SK-N-SH (cell line): ENCODE results near the gene TANC1. TPM values are rescaled to one million over a fixed set of nuclear protein-coding genes. Genes with fewer than 3 reads are reported as not detected.

ENCODE experiments used
- CTCF ChIA-PET: fragments of 300-600, 350-600 bp; formaldehyde crosslinking; extraction: SDS; loops from one replicate; lab custom pipeline; 2021; lab: Yijun Ruan, JAX
- POLR2A ChIA-PET: fragments of 350-600 bp; sonication (Branson Sonifier 250); formaldehyde crosslinking; extraction: SDS; loops from one replicate; lab custom pipeline; 2020; ENCODE audit warnings: antibody characterized with exemption, inconsistent platforms; lab: Yijun Ruan, JAX
- DNase-seq: peaks from one replicate; pipeline ENCODE4 v3.0.0; 2012
- H2AFZ ChIP-seq: fragments of 200-600 bp; sonication (generic); 2 replicates; pipeline ENCODE4 v1.8.1; 2016; ENCODE audit warnings: antibody characterized with exemption, mild to moderate bottlenecking, low read depth
- H3F3A ChIP-seq: fragments of 200-600 bp; sonication (generic); replicated peaks from 2 replicates; pipeline ENCODE3; 2016; ENCODE audit warnings: antibody characterized with exemption, mild to moderate bottlenecking; ENCODE audit not compliant: insufficient read depth
- H3K27ac ChIP-seq, 2 experiments: fragments of 200-500 bp in 1 of 2; fragments of 200-600 bp in 1 of 2; sonication (Bioruptor generic) in 1 of 2; sonication (generic), shearing (Covaris generic) in 1 of 2; 2 replicates each; pipeline versions ENCODE4 v1.5.1 to v1.6.1; 2014 to 2016; ENCODE audit warnings: low read depth in 2 of 2, inconsistent platforms in 1 of 2, low read length in 1 of 2, mild to moderate bottlenecking in 1 of 2, mixed read lengths in 1 of 2
- H3K27me3 ChIP-seq: fragments of 200-600 bp; sonication (generic), shearing (Covaris generic); 2 replicates; pipeline ENCODE4 v1.6.1; 2016; ENCODE audit warnings: mixed run types; ENCODE audit not compliant: insufficient read depth
- H3K36me3 ChIP-seq, 2 experiments: fragments of 200-500 bp in 1 of 2; fragments of 200-600 bp in 1 of 2; sonication (Bioruptor generic) in 1 of 2; sonication (generic) in 1 of 2; replicated peaks in 1 of 2; 2 replicates each; pipeline versions ENCODE3 to v1.5.1; 2014 to 2016; ENCODE audit warnings: low read length in 1 of 2, mild to moderate bottlenecking in 1 of 2; ENCODE audit not compliant: insufficient read depth in 2 of 2, control insufficient read depth in 1 of 2
- H3K4me1 ChIP-seq, 2 experiments: fragments of 200-500 bp in 1 of 2; fragments of 200-600 bp in 1 of 2; sonication (Bioruptor generic) in 1 of 2; sonication (generic), shearing (Covaris generic) in 1 of 2; 2 replicates each; pipeline versions ENCODE4 v1.5.1 to v1.6.1; 2014 to 2016; ENCODE audit warnings: low read depth in 1 of 2, low read length in 1 of 2, mixed run types in 1 of 2; ENCODE audit not compliant: insufficient read depth in 2 of 2, control insufficient read depth in 1 of 2
- H3K4me2 ChIP-seq: fragments of 200-600 bp; sonication (generic), shearing (Covaris generic); 2 replicates; pipeline ENCODE4 v1.6.1; 2017; ENCODE audit warnings: mixed run types
- H3K4me3 ChIP-seq, 2 experiments: fragments of 200-500 bp in 1 of 2; fragments of 200-600 bp in 1 of 2; sonication (Bioruptor generic) in 1 of 2; sonication (generic), shearing (Covaris generic) in 1 of 2; 2 replicates each; pipeline versions ENCODE4 v1.5.1 to v1.8.1; 2014 to 2016; ENCODE audit warnings: low read depth in 2 of 2, inconsistent platforms in 1 of 2, low read length in 1 of 2, mild to moderate bottlenecking in 1 of 2, mixed read lengths in 1 of 2, moderate library complexity in 1 of 2
- H3K79me2 ChIP-seq: fragments of 200-600 bp; sonication (generic); 2 replicates; pipeline ENCODE4 v1.8.1; 2017; ENCODE audit warnings: mild to moderate bottlenecking; ENCODE audit not compliant: insufficient read depth
- H3K9ac ChIP-seq: fragments of 200-600 bp; sonication (generic); 2 replicates; pipeline ENCODE4 v1.6.1; 2017; ENCODE audit warnings: mixed run types
- H3K9me2 ChIP-seq: fragments of 200-600 bp; sonication (generic); 2 replicates; pipeline ENCODE4 v1.6.1; 2017; ENCODE audit warnings: mixed run types
- H3K9me3 ChIP-seq: fragments of 200-600 bp; sonication (generic); 2 replicates; pipeline ENCODE4 v1.6.1; 2017; ENCODE audit warnings: mixed run types, mild to moderate bottlenecking, moderate library complexity
- H4K20me1 ChIP-seq: fragments of 200-600 bp; sonication (generic); 2 replicates; pipeline ENCODE4 v1.6.1; 2017; ENCODE audit warnings: mild to moderate bottlenecking, mixed run types; ENCODE audit not compliant: insufficient read depth
- FOSL2 ChIP-seq: IDR thresholded peaks from 2 replicates; pipeline ENCODE4 v1.4.0; 2012; ENCODE audit warnings: low read depth, mild to moderate bottlenecking, moderate library complexity, borderline replicate concordance
- GABPA ChIP-seq: IDR thresholded peaks from 2 replicates; pipeline ENCODE4 v1.4.0; 2012; ENCODE audit warnings: low read depth, mild to moderate bottlenecking
- GATA2 ChIP-seq: sonication (generic); formaldehyde crosslinking; IDR thresholded peaks from 2 replicates; pipeline ENCODE4 v1.5.0; 2020; ENCODE audit warnings: mild to moderate bottlenecking, missing genetic modification reagents
- RCOR1 ChIP-seq: fragments of 150-350 bp; IDR thresholded peaks from 2 replicates; pipeline ENCODE4 v1.6.1; 2017; ENCODE audit warnings: antibody characterized with exemption, low read length
- USF1 ChIP-seq: IDR thresholded peaks from 2 replicates; pipeline ENCODE4 v1.4.0; 2012; ENCODE audit warnings: low read depth, borderline replicate concordance
- USF2 ChIP-seq: fragments of 150-350 bp; IDR thresholded peaks from 2 replicates; pipeline ENCODE4 v1.6.1; 2017; ENCODE audit warnings: antibody characterized with exemption, low read length, low read depth, borderline replicate concordance
- YY1 ChIP-seq: IDR thresholded peaks from 2 replicates; pipeline ENCODE4 v1.4.0; 2012; ENCODE audit warnings: low read depth, mild to moderate bottlenecking
- WGBS: methylation state at CpG from one replicate; pipeline ENCODE4 v1.1.6; 2017; ENCODE audit warnings: low lambda C conversion rate; 5-methylcytosine and 5-hydroxymethylcytosine counted together
- polyA plus RNA-seq, 3 experiments: library from polyadenylated mRNA; depleted of rRNA; stranded (reverse); fragments of >200 nt; gene quantifications; 2 replicates each; pipeline ENCODE4 v1.2.3, GENCODE V29; 2012

Gene TANC1
- polyA plus RNA-seq, 1 of the 3 experiments (the other 2 are of a cell fraction), result 19.2 TPM

- no peak for DNase-seq
- WGBS, result 94% methylated on average over 1 of the region's 1 CpG
- Histone ChIP-seq H3K4me3 (no peak overlapping the region), H3K4me2 (no peak overlapping the region), H3K27me3 (no peaks in the 10 kb centered on the region), H3K9me3 (no peaks in the 10 kb centered on the region), H3K36me3 (no peaks in the 10 kb centered on the region), H4K20me1 (peaks cover 5% of the 10 kb centered on the region; the same call in 1 of the 2 replicates), H3K4me1 (peaks cover 6 to 57% of the 10 kb centered on the region in 2 experiments), H3K79me2 (peaks cover 59% of the 10 kb centered on the region; the same call in 1 of the 2 replicates), H3K27ac (peak overlapping the region in 1 of 2 experiments; percentile 99; a peak in 2 of 4 replicates), H3F3A (peaks cover 27% of the 10 kb centered on the region), H2AFZ (no peak overlapping the region), H3K9me2 (no peaks in the 10 kb centered on the region), H3K9ac (no peak overlapping the region)
- CTCF ChIA-PET, result interaction anchor here (1.1 to 2.2 kb wide), 4 partner anchors 14 to 93 kb away, joined by 3 to 14 read pairs (median 4); partner anchors contain the start of gene TANC1
- POLR2A ChIA-PET, result interaction anchor here (1.1 kb wide), 1 partner anchor 14 kb away, joined by 5 read pairs; no protein-coding TSS in a partner anchor
- TF ChIP-seq USF2, result no peak
- TF ChIP-seq FOSL2, result no peak
- no peak for TF ChIP-seq USF1
- no peak for TF ChIP-seq GABPA
- no peak for TF ChIP-seq GATA2
- TF ChIP-seq RCOR1, result no peak
Measured at GRCh38 chr2:159050426-159050825, 82.0 kb downstream of the TANC1 start.

GRCh38 chr2:159051133-159051532 is 82.7 kb downstream of the TANC1 start:
- Histone ChIP-seq H3K9me2 (no peaks in the 10 kb centered on the region), H3K4me2 (no peak overlapping the region), H3K79me2 (peaks cover 57% of the 10 kb centered on the region; the same call in 1 of the 2 replicates), H3F3A (peaks cover 25% of the 10 kb centered on the region), H3K27me3 (no peaks in the 10 kb centered on the region), H2AFZ (no peak overlapping the region), H3K27ac (peak overlapping the region; percentile 94 to 99; a peak in 3 of 4 replicates), H3K9me3 (no peaks in the 10 kb centered on the region), H3K4me1 (peaks cover 6 to 63% of the 10 kb centered on the region in 2 experiments), H4K20me1 (peaks cover 5% of the 10 kb centered on the region; the same call in 1 of the 2 replicates), H3K4me3 (no peak overlapping the region), H3K36me3 (no peaks in the 10 kb centered on the region), H3K9ac (no peak overlapping the region)
- CTCF ChIA-PET, result interaction anchor here (0.9 to 3.0 kb wide), 7 partner anchors 14 to 93 kb away, joined by 3 to 14 read pairs (median 4); partner anchors contain the start of gene TANC1
- POLR2A ChIA-PET, result interaction anchor here (0.7 to 1.4 kb wide), 5 partner anchors 13 to 84 kb away, joined by 3 to 8 read pairs (median 4); partner anchors contain the start of gene TANC1
- TF ChIP-seq USF1 (no peak), YY1 (no peak)
- DNase-seq, result no peak
- 94% methylated on average over 3 of the region's 3 CpGs for WGBS
